ENCODE results near the gene CTNND2. TPM values are rescaled to one million over a fixed set of nuclear protein-coding genes. Genes with fewer than 3 reads are reported as not detected.

Gene CTNND2
- total RNA-seq, 1 donor from 2014 or later: 2.5 TPM

DNA sequence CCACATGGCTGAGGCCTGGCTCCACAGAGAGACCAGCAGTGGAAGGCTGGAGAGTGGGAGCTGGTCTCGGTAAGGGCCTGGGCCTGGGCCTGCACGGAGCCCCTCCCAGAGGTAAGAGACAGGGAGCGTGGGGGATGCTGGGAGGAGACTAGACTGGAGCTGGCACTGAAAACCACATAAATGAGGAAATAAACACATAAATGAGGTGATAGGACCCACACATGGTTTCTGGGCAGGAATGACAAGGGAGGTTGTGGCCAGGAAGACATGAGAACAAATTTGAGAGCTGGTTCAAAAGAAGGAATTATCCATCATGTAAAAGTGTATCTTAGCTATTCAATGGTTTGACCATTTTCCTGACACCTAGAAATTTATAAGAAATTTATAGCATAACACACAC is 691.5 kb downstream of the CTNND2 start:
- no peaks in the 10 kb centered on the region for H3K36me3 Mint-ChIP-seq (ENCODE audit: unreplicated experiment)
- H3K4me1 Mint-ChIP-seq (ENCODE audit: unreplicated experiment): no peaks in the 10 kb centered on the region
- no peak for DNase-seq (ENCODE audit: extremely low spot score, unreplicated experiment)
- no peak overlapping the region for H3K27ac Mint-ChIP-seq (ENCODE audit: unreplicated experiment)
- TF ChIP-seq, protein P1, sequence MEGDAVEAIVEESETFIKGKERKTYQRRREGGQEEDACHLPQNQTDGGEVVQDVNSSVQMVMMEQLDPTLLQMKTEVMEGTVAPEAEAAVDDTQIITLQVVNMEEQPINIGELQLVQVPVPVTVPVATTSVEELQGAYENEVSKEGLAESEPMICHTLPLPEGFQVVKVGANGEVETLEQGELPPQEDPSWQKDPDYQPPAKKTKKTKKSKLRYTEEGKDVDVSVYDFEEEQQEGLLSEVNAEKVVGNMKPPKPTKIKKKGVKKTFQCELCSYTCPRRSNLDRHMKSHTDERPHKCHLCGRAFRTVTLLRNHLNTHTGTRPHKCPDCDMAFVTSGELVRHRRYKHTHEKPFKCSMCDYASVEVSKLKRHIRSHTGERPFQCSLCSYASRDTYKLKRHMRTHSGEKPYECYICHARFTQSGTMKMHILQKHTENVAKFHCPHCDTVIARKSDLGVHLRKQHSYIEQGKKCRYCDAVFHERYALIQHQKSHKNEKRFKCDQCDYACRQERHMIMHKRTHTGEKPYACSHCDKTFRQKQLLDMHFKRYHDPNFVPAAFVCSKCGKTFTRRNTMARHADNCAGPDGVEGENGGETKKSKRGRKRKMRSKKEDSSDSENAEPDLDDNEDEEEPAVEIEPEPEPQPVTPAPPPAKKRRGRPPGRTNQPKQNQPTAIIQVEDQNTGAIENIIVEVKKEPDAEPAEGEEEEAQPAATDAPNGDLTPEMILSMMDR (IDR thresholded peaks at IDR 0.05): no peak
- no peaks in the 10 kb centered on the region for H3K27me3 Mint-ChIP-seq (ENCODE audit: unreplicated experiment)
- no peak overlapping the region for H3K4me3 Mint-ChIP-seq (ENCODE audit: unreplicated experiment)
- H3K9me3 Mint-ChIP-seq (ENCODE audit: unreplicated experiment): peaks cover 4% of the 10 kb centered on the region

DNA sequence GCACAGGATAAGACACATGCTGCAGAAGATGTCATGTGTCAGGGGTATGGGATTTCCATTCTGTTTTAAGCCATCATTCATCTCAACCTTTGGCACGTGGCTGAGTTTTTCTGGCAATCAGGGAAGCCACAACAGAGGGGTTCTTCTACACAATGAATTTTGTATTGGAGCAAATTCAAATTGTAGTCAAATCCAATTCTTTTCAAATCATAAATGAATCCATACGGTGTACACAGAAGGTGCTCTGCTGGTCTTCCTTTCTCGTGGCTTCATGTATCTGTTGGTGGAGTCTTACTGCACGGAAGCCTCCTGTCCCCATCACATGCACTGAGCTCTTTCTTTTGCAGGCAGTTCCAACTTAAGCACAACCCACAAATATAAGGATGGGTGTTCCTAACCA is 706.5 kb downstream of the CTNND2 start:
- TF ChIP-seq, protein P1 (IDR thresholded peaks at IDR 0.05): no peak
- DNase-seq (ENCODE audit: extremely low spot score, unreplicated experiment): no peak
- no peaks in the 10 kb centered on the region for H3K36me3 Mint-ChIP-seq (ENCODE audit: unreplicated experiment)
- no peaks in the 10 kb centered on the region for H3K4me1 Mint-ChIP-seq (ENCODE audit: unreplicated experiment)
- no peaks in the 10 kb centered on the region for H3K9me3 Mint-ChIP-seq (ENCODE audit: unreplicated experiment)
- no peak overlapping the region for H3K27ac Mint-ChIP-seq (ENCODE audit: unreplicated experiment)
- H3K27me3 Mint-ChIP-seq (ENCODE audit: unreplicated experiment): peaks cover 6% of the 10 kb centered on the region
- no peak overlapping the region for H3K4me3 Mint-ChIP-seq (ENCODE audit: unreplicated experiment)

DNA sequence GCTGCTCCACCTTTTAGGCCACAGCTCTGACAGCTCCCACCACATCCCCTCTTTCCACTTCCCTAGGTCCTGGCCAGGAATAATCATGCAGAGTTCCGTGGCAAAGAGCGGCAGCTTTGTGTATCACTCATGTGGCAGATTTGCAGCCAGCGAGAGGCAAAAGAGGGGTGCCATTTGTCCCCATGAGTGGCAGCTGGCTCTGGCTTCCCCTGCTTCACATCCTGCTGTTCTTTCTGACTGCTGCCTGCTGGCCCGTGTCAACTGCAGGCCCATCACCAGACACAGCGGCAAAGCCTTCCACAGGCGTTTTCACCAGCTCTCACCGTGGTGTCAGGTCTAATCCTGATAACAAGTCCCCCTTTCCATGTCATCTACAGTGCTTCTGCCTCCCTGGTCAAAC is 712.6 kb downstream of the CTNND2 start:
- no peak for DNase-seq (ENCODE audit: extremely low spot score, unreplicated experiment)
- Mint-ChIP-seq H3K27ac (ENCODE audit: unreplicated experiment) (no peak overlapping the region), H3K4me1 (ENCODE audit: unreplicated experiment) (no peaks in the 10 kb centered on the region), H3K4me3 (ENCODE audit: unreplicated experiment) (no peak overlapping the region), H3K36me3 (ENCODE audit: unreplicated experiment) (no peaks in the 10 kb centered on the region), H3K9me3 (ENCODE audit: unreplicated experiment) (no peaks in the 10 kb centered on the region), H3K27me3 (ENCODE audit: unreplicated experiment) (peaks cover 6% of the 10 kb centered on the region)
- TF ChIP-seq, protein P1 (IDR thresholded peaks at IDR 0.05): no peak

DNA sequence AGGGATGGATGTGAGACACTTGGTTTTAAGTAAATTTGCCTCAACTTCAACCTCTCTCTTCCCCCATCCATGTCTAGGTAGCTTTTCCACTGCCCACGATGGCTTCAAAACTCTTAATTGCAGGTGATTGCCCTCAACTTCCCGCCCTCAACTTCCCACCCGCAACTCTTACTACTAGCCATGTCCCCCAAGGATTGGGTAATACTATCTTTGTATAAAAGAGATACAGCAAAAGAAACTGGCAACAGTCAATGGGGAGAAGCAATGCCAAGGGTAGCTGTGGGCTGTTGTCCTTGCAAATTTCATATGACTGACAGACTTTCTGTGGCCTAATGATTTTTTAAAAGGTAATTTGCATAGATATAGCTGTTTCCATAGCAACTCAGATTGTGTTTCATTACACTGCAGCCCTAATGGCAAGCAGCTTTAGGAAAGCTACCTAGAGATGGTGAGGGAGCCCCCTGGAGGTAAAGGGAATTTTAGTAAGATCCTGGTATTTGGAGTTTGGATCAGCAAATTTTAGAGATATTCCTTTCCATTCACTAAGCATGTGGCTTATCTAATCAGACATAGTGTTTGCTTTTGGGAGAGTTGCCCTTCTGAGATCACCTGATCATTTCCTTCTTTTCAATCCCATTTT is 721.7 kb downstream of the CTNND2 start:
- no peak overlapping the region for H3K4me3 Mint-ChIP-seq (ENCODE audit: unreplicated experiment)
- no peak overlapping the region for H3K27ac Mint-ChIP-seq (ENCODE audit: unreplicated experiment)
- DNase-seq (ENCODE audit: extremely low spot score, unreplicated experiment): no peak
- TF ChIP-seq, protein P1 (IDR thresholded peaks at IDR 0.05): peak; percentile 70
- H3K36me3 Mint-ChIP-seq (ENCODE audit: unreplicated experiment): no peaks in the 10 kb centered on the region
- H3K27me3 Mint-ChIP-seq (ENCODE audit: unreplicated experiment): peaks cover 7% of the 10 kb centered on the region
- H3K9me3 Mint-ChIP-seq (ENCODE audit: unreplicated experiment): no peaks in the 10 kb centered on the region
- no peaks in the 10 kb centered on the region for H3K4me1 Mint-ChIP-seq (ENCODE audit: unreplicated experiment)

DNA sequence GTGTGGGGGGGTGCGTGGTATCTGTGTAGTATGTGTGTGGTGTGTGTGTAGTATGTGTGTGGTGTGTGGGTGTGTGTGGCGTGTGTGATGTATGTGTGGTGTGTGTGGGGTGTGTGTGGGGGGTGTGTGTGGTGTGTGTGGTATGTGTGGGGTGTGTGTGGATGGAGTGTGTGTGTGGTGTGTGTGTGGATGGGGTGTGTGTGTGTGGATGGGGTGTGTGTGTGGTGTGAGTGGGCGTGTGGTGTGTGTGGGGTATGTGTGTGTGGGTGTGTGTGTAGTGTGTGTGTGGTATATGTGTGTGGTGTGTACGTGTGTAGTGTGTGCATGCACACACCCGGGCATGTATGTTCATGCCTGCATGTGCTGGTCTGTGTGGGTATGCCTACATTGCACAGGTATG is 722.3 kb downstream of the CTNND2 start:
- Mint-ChIP-seq H3K4me3 (ENCODE audit: unreplicated experiment) (no peak overlapping the region), H3K27ac (ENCODE audit: unreplicated experiment) (no peak overlapping the region), H3K9me3 (ENCODE audit: unreplicated experiment) (no peaks in the 10 kb centered on the region), H3K36me3 (ENCODE audit: unreplicated experiment) (no peaks in the 10 kb centered on the region), H3K4me1 (ENCODE audit: unreplicated experiment) (no peaks in the 10 kb centered on the region), H3K27me3 (ENCODE audit: unreplicated experiment) (peaks cover 7% of the 10 kb centered on the region)
- DNase-seq (ENCODE audit: extremely low spot score, unreplicated experiment): no peak
- TF ChIP-seq, protein P1 (IDR thresholded peaks at IDR 0.05): no peak
